Calu3 (cell line): ENCODE measurements around the gene FILIP1. TPM values are rescaled to one million over a fixed set of nuclear protein-coding genes. Genes with fewer than 3 reads are reported as not detected.

ENCODE experiments used
- BruUV-seq: library from RNA; stranded (reverse); fragments of 400-500 nt; replicated peaks from 2 replicates; lab custom pipeline; 2021; lab: Mats Ljungman, UMichigan
- CTCF ChIA-PET: fragments of 300-600 bp; sonication (Branson Sonifier 250); formaldehyde crosslinking; loops from one replicate; lab custom pipeline; 2022; ENCODE audit warnings: antibody characterized with exemption; lab: Charles Lee
- DNase-seq: peaks from one replicate; pipeline ENCODE4 v3.0.0; 2022
- H3K27ac Mint-ChIP-seq: one replicate; pipeline ENCODE4 v1.8.0; 2022; ENCODE audit warnings: mixed read lengths; ENCODE audit not compliant: unreplicated experiment
- H3K27me3 Mint-ChIP-seq: one replicate; pipeline ENCODE4 v1.8.0; 2022; ENCODE audit warnings: mixed read lengths; ENCODE audit not compliant: unreplicated experiment
- H3K36me3 Mint-ChIP-seq: one replicate; pipeline ENCODE4 v1.8.0; 2022; ENCODE audit warnings: mild to moderate bottlenecking, moderate library complexity, mixed read lengths; ENCODE audit not compliant: insufficient read depth, unreplicated experiment
- H3K4me1 Mint-ChIP-seq: one replicate; pipeline ENCODE4 v1.8.0; 2022; ENCODE audit warnings: mild to moderate bottlenecking, low read depth, mixed read lengths; ENCODE audit not compliant: unreplicated experiment
- H3K4me3 Mint-ChIP-seq: one replicate; pipeline ENCODE4 v1.8.0; 2022; ENCODE audit warnings: mild to moderate bottlenecking, low read depth, moderate library complexity, mixed read lengths; ENCODE audit not compliant: unreplicated experiment
- H3K9me3 Mint-ChIP-seq: one replicate; pipeline ENCODE4 v1.8.0; 2022; ENCODE audit warnings: low read depth, mixed read lengths; ENCODE audit not compliant: unreplicated experiment
- CTCF ChIP-seq: fragments of 200-600 bp; IDR thresholded peaks from one replicate; pipeline ENCODE4 v1.8.0; 2022; ENCODE audit warnings: antibody characterized with exemption; ENCODE audit not compliant: unreplicated experiment
- intact Hi-C: fragments of 100-400 bp; cut with micrococcal nuclease; formaldehyde crosslinking; loops from one replicate; pipeline ENCODE4 v1.10.0; 2022; ENCODE audit not compliant: unreplicated experiment
- total RNA-seq: library from RNA; stranded (reverse); gene quantifications from 2 replicates; pipeline ENCODE4 v1.2.3, GENCODE V29; 2022

The FILIP1 gene
- total RNA-seq, 1 experiment from 2014 or later, result not detected

- no peak for DNase-seq
- no peaks in the 10 kb centered on the region for H3K36me3 Mint-ChIP-seq
- H3K9me3 Mint-ChIP-seq, result no peaks in the 10 kb centered on the region
- H3K27ac Mint-ChIP-seq, result no peak overlapping the region
- no peaks in the 10 kb centered on the region for H3K4me1 Mint-ChIP-seq
- CTCF ChIA-PET, result no interaction called here
- H3K4me3 Mint-ChIP-seq, result no peak overlapping the region
- intact Hi-C loops, result no loop called here
- no peaks in the 10 kb centered on the region for H3K27me3 Mint-ChIP-seq
- TF ChIP-seq CTCF, result no peak
- no TSS peak for BruUV-seq
Measured at GRCh38 chr6:75480425-75480824, 13.2 kb downstream of the FILIP1 start.

DNA sequence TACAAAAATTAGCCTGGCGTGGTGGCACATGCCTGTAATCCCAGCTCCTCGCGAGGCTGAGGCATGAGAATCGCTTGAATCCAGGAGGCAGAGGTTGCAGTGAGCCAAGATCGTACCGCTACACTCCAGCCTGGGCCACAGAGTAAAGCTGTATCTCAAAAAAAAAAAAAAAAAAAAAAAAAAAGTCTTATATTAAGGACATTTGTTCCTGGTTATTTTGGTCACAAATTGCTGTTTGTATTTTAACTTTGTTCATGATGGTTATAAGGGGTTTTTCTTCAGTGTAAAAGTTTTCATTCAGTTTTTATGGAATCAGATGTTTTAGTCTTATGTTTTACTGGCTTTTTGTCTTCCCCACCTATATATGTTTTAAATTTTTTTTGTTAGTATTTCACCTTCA is 13.9 kb downstream of the FILIP1 start:
- Mint-ChIP-seq H3K36me3 (no peaks in the 10 kb centered on the region), H3K4me3 (no peak overlapping the region), H3K4me1 (no peaks in the 10 kb centered on the region), H3K27ac (no peak overlapping the region), H3K27me3 (no peaks in the 10 kb centered on the region), H3K9me3 (no peaks in the 10 kb centered on the region)
- intact Hi-C loops, result no loop called here
- no TSS peak for BruUV-seq
- CTCF ChIA-PET, result interaction anchor here (0.6 kb wide), 1 partner anchor 796 kb away, joined by 3 read pairs; no protein-coding TSS in a partner anchor
- no peak for TF ChIP-seq CTCF
- no peak for DNase-seq

DNA sequence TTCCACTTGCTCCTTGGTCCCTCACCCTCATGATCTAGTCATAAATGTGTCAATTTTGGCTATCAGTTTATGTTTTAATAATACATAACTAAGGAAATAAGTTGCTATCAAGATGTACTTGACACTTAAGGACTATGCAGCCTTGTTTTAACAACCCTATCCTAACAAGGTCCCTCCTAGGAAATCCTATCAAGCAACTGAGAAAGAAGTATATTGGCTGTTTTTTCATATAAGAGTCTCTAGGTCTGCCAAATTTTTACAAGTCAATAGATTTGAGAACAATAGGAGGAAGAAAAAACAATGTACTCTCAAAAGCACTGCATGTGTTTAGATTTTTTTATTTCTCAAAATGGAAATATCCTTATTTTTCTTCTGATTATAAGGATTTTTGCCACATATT is 14.7 kb downstream of the FILIP1 start:
- Mint-ChIP-seq H3K4me1 (no peaks in the 10 kb centered on the region), H3K4me3 (no peak overlapping the region), H3K36me3 (no peaks in the 10 kb centered on the region), H3K27ac (no peak overlapping the region), H3K27me3 (no peaks in the 10 kb centered on the region), H3K9me3 (no peaks in the 10 kb centered on the region)
- BruUV-seq, result no TSS peak
- CTCF ChIA-PET, result no interaction called here
- intact Hi-C loops, result no loop called here
- DNase-seq, result no peak
- TF ChIP-seq CTCF, result no peak

DNA sequence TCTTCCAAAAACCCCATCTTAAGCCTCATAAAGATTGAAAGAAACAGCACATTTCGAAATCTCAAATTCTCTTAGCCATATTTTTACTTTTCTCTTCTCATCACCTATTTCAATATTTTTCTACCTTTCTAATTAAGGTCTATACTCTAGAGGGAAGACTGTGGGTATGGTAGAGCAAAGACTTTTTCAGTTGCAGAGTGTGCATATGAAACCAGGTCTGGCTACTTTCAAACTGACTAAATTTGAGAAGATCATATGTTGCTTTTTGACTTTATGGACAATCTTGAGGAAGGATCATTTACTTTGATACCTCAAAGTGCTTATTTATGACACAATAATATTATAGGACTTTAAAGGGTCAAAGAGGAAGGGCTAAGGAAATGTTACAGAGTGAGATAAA is 20.7 kb downstream of the FILIP1 start:
- no peak for DNase-seq
- CTCF ChIA-PET, result no interaction called here
- no TSS peak for BruUV-seq
- no peaks in the 10 kb centered on the region for H3K27me3 Mint-ChIP-seq
- intact Hi-C loops, result no loop called here
- no peaks in the 10 kb centered on the region for H3K9me3 Mint-ChIP-seq
- no peak overlapping the region for H3K27ac Mint-ChIP-seq
- H3K4me1 Mint-ChIP-seq, result no peaks in the 10 kb centered on the region
- no peak for TF ChIP-seq CTCF
- no peak overlapping the region for H3K4me3 Mint-ChIP-seq
- H3K36me3 Mint-ChIP-seq, result no peaks in the 10 kb centered on the region
